Esophagus mucosa (tissue), 1 donor: ENCODE measurements around the gene MTHFS. TPM values are rescaled to one million over a fixed set of nuclear protein-coding genes. Genes with fewer than 3 reads are reported as not detected.
"Not testable (repeated sequence)": the region's sequence is repeated elsewhere in the genome, so short reads cannot be mapped to it uniquely, and the experiment has no call there.

Experiments
- ATAC-seq: fragments of 200-7000 bp; cut with Tn5 transposase; one replicate; pipeline ENCODE4 v1.9.1; 2020
- total RNA-seq: library from RNA; stranded (reverse); gene quantifications from one replicate; pipeline ENCODE4 v1.2.4, GENCODE V29; 2023
- donor health status: DM: yes; HTN: yes; CAD: no.

Gene MTHFS
- total RNA-seq: 16.0 TPM

DNA sequence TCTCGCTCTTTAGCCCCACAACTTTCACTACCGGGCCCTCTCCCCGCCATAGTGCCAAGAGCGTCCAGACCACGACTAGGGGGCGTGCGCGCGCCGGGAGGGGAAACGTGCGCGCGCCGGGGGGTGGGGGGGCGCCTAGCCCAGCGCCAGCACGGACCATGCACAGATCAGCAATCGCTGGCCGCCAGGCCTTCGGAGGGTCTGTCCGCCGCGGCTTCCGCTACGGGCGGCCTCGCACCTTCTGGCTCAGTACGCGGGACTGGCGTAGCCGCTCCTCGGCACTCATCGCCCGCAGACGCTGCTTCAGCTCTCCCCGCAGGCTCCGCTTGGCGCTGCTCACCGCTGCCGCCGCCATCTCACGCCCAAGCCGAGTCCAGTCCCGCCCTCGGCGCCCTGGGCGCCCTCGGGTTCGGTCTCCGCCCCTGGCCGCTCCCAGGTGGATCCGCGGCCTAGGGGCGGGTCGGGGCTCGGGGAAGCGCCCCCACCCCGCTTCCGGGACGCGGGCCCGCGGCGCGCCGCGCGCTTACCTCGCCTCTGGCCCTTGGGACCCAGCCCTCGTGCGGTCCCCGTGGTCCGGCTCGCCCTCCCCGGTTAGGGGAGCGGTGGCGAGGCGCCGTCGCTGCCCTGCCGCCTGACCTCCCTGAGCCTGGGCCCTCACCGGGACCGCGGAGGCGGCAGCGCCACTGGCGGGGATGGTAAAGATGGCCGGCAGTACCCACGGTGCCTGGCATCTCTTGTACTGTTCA, at the start of gene MTHFS:
Gene MTHFS, minus strand, starts transcription at position 381 of the 746 bp plus-strand sequence. Its CDS starts 26 bp downstream, at position 355.
- ATAC-seq: peak; percentile 95

DNA sequence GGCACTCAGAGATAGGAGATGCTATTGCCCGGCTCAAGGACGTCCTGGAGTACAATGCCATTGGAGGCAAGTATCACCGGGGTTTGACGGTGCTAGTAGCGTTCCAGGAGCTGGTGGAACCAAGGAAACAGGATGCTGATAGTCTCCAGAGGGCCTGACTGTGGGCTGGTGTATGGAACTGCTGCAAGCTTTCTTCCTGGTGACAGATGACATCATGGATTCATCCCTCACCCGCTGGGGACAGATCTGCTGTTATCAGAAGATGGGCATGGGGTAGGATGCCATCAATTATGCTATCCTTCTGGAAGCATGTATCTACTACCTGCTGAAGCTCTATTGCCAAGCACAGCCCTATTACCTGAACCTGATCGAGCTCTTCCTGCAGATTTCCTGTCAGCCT, 47.8 kb upstream of the MTHFS start:
- ATAC-seq: no peak

DNA sequence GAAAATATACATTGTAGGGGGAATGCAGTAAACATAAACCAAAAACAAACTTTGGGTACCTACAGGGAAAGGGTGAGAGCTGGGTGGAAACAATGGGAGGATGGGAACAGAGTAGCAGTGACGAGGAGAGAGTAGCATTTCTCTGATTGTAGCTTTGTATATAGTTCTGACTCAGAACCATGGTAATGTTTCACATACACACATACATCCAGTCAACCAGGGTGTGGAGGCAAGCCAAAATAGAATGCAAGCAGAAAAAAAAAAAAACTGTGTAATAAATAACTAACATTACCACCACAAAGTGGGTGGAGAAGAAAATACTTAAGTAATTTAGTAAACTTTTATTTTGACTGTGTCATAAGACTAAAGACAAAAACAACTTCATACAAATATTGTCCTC, 47.0 kb upstream of the MTHFS start:
- ATAC-seq: no peak

DNA sequence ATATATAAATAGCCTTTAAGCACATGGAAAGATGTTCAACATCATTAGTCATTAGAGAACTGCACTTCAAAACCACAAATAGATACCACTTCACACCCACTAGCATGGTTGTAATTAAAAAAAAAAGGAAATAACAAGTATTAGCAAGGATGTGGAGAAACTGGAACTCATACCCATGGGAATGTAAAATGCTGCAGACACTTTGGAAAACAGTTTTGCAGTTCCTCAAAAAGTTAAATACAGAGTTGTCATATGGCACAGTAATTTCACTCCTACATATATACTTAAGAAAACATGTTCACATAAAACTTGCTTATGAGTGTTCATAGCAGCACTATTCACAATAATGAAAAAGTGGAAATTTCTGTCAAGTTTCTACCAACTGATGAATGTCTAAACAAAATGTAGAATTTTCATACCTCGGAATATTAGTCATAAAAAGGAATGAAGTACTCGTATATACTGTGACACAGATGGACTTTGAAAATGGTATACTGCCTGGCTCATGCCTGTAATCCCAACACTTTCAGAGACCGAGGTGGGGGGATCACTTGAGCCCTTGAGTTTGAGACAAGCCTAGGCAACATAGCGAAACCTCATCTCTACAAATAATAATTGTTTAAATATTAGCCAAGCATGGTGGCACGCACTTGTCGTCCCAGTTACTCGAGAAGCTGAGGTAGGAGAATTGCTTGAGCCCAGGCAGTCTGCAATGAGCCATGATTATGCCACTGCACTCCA, 46.1 kb upstream of the MTHFS start:
- no peak for ATAC-seq

DNA sequence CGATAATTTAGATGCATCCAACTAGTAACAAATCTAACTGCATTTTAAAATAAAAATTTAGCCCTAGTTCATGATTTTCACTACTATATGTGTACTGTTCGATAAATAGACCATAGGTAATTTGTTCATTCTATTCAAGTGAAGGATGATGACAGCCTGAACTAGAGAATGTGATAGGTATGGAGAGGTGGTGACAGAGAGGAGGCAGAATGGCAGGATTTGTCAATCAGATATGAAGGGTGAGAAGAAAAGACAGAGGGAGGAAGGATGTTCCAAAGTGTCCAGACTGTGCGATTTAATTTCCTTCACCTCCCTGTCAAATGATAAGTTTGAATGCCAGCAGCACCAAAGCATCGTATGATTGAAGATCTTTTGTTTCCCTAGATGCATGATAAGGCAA, 42.6 kb upstream of the MTHFS start:
- ATAC-seq: no peak

DNA sequence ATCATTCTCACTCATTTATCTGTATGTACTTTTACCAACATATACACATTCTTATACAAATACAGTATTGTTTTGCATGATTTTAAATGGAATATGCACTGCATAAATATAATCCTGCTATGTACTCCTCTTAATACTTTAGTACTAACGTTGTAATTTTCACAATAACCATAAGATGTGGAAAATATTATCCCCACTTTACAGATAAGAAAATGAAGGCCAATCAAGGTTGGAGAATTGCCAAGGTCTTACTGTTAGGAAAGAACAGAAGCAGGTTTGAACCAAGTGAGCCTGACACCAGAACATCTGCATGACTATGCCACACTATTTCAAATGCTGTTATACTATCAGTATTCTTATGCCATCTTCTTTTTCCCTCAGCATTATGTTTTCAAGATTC, 41.3 kb upstream of the MTHFS start:
- no peak for ATAC-seq

DNA sequence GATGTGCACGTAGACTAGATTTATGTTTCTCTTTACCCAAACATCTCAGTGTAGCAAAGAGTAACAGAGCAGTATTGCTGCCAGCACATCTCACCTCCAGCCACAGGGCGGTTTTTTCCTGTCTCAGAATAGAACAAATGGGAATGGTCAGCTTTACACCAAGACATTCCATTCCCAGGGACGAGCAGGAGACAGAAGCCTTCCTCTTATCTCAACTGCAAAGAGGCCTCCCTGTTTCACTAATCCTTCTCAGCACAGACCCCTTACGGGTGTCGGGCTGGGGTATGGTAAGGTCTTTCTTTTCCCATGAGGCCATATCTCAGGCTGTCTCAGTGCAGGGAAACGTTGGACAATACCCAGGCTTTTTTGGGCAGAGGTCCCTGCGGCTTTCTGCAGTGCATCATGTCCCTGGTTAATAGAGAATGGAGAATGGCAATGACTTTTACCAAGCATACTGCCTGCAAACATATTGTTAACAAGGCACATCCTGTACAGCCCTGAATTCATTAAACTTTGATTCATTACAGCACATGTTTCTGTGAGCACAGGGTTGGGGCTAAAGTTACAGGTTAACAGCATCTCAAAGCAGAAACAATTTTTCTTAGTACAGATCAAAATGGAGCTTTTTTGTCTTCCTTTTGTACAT, 38.9 kb upstream of the MTHFS start:
- ATAC-seq: not testable (repeated sequence)

DNA sequence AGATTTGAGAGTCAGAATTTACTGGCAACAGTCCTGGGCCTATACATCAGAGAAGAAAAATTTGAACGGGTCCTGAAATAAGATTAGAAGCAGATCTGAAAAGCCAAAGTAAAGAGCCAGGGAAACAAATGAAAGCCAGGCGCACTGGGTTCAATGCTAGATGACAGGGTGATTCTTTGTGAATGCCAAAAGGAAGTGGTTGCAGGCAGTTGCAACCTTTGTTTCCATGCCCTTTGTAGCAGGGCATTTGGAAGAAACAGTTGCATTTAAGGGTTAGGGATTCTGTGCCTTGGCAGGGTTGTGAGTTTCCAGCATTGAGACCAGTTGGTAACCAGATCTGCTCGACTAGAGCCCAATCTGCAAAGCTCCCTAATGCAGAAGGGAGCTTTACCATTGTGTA, 36.4 kb upstream of the MTHFS start:
- ATAC-seq: no peak

DNA sequence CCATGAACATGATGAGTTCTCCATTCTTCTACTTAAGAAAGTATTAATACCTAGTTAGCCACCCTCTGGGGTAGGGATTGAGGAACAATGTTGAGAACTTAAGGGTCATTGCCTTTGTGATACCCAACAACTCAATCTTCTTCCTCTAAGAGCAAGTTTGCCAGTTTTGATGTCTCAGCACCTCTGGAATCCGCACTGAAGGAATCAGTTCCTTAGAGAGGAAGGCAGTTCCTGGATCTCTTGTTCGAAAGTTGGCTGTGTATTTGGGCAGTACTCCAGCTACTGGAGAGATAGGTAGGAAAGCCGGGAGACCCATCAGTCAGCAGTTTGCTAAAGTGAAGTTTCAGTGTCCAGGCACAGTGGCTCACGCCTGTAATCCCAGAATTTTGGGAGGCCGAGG, 35.6 kb upstream of the MTHFS start:
- ATAC-seq: no peak

DNA sequence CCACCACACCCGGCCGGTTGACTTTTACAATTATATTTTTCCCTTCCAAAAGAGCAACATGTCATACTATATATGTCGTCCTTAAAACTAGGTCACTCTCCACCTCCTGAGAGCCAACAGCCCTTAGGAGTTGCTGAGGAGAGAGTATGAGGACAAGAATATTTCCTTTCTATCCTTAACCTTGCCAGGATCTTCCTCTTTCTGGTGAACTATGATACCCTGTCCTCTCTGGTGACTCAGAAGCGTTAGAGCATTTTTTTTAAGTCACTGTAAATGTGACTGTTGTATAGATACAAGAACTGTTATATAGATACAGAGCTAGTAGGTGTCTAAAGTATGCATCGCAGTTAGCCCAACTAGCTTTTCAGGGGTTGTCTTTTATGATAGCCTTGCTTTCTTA, 33.7 kb upstream of the MTHFS start:
- ATAC-seq: no peak

DNA sequence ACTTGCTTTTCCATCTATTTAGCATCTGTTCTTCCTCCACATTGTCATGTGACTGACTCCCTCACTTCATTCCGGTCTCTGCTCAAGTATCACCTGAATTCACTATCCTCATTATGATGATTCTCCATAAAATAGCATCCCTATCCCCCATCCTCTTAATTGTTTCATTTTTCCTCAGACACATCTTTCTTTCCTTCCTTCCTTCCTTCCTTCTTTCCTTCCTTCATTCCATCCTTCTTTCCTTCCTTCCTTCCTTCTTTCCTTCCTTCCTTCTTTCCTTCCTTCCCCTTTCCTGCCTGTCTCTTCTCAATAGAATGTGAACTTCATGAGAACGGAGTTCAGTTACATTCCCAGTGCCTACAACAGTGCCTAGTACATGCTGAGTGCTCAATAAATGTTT, 32.6 kb upstream of the MTHFS start:
- ATAC-seq: no peak

DNA sequence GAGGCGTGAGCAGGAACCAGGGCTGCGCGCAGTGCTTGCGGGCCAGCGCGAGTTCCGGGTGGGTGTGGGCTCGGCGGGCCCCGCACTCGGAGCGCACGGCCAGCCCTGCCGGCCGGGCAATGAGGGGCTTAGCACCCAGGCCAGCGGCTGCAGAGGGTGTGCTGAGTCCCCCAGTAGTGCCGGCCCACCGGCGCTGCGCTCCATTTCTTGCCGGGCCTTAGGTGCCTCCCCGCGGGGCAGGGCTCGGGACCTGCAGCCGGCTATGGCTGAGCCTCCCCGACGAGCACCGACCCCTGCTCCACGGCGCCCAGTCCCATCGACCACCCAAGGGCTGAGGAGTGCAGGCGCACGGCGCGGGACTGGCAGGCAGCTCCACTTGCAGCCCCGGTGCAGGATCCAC, 29.3 kb upstream of the MTHFS start:
- not testable (repeated sequence) for ATAC-seq

DNA sequence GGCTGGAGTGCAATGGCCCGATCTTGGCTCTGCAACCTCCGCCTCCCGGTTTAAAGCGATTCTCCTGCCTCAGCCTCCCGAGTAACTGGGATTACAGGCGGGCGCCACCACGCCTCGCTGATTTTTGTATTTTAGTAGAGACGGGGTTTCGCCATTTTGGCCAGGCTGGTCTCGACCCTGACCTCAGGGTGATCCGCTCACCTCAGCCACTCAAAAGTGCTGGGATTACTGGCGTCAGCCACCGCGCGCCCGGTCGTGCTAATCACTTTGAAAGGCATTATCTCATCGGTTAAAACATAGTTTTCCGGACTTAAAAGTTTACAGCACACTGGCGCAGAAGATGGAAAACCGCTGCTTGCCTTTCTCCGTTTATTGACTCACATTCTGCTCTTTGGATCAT, 27.6 kb upstream of the MTHFS start:
- ATAC-seq: no peak

DNA sequence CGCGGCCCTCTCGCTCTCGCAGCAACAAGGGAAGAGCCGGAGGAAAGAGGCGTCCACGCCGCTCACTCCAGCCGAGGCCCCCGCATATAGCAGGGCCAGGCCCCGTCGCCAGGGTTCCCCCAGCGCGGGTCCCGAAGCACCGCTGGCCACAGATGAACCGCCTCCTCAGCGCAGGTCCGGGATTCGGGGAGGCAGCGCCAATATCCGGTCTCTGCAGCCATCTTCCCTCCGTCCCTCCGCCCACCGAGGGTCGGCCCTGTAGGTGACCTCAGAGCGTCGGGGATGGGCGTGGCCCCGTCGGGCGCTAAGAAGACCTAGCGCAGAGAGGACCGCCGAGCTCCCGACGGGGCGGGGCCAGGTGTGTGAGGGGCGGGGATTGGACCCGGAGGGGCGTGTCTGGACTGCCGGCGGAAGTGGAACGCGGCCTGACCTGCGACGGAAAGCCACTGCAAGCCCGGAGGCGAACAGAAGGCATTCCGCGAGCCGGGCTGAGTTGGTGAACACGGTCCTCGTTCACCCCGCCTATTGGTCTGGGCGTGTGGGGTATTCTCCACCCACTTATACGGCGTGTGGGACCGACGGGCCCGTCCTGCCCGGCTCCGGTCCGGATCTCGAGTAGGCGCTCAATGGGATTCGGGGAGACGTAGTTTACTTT, 26.8 kb upstream of the MTHFS start:
- peak; percentile 100 for ATAC-seq

DNA sequence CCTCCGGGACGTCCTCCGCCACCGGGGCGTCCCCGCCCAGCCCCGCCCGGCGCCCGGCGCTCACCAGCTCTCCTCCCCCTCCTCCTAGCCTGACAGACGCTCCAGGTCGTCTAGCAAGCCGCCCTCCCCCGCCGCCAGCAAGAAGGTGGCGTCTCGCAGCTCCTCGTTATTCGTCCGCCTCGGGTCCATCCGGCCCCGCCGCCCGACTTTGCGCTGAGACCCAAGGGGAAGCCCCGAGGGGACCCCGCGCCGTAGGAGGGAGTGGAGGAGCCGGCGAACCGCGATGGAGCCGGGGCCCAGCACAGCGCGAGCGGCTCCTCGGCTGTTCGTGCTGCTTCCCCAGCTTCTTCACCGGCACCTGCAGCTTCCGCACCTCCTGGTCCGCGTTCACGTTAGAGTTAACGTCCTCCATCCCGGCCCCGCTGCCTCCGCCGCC, 26.3 kb upstream of the MTHFS start:
- peak; percentile 76 for ATAC-seq

DNA sequence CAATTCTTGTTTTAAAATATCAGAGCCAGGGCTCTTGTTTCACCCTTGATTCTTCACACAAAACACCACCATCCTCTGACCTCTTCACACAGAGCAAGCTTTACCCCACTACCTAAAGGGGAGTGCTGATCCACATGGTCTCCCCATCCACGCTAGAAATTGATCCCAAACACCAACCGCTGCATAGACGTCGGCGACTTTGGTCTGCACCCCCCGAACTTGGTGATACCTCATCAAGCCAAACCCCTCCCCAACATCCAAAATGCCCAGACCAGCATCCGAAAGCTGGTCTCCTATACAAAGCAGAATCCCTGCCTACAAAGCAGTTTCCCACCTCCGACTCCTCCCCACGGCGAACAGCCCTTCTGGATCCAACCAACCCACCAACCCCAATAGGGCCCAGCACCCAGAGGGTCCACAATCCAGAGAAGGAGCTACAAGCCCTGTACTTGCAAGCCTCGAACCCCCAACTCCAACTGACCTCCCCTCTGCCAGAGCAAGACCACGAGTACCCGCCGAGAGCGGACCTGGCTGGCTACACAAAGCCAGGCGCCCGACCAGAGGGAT, 25.8 kb upstream of the MTHFS start:
- ATAC-seq: no peak

DNA sequence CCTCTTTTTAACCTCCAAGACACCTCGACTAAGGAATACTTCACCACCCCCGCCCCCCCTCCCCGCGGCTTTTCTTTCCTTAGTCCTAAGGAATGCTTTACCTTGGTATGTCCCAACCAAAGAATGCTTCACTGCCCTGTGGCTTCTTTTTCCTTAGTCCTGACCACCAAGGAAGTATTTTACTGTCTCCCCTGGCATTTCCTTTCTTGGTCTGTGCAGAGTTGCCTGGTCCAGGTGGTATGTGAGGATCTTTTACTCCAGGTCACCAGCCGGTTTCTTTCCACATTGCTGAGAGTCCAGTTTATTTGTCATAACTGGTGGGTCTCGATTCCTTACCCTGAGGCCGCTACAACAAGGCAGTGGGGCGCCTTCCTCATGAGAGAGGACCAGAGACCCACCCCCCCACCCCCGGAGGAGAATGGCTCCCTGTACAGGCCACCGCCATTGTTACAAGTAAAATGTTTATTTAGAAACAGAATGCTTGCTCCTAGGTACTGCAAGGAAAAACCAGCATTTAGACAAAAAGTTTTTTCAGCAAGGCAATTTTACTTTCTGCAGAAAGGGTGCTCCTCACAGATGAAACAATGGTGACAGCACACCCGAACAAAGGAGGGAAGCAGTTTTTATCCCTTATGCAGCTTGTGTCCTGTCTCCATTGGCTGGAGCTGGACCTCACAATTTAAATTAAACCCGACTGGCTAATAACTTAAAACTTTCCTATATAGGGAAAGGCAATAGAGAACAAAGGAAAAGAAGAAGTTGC, 23.1 kb upstream of the MTHFS start:
- ATAC-seq: no peak

DNA sequence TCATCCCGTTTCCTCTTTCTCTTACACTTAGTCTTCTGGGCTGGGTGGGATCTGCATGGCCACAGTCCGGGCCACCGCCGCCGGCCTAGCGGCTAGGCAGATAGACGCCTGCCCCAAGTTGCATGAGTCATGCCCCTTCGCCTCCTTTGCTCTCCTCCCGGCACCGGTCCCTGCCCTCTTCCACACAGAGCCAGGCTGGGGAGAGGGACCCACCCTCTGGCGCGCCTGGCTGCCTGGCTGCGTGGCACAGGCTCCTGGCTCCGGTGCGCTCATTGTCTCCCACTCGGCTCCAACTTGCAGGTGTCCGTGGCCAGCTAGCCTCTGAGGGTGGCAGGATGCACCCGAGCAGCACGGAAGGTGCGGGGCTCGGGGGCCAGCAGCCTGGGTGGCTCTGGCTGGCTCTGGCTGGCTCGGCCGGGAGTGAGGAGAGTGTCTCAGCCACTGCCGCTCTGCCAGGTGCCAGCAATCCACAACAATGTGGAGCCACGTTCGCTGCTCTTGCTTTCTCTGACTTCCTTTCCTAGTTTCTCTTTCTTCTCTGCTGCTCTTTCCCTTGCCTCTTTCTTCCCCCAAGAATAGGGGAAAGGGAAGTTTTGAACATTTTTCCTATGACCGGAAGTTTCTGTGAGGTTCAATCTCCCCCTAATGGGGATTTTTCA, 22.4 kb upstream of the MTHFS start:
- no peak for ATAC-seq

DNA sequence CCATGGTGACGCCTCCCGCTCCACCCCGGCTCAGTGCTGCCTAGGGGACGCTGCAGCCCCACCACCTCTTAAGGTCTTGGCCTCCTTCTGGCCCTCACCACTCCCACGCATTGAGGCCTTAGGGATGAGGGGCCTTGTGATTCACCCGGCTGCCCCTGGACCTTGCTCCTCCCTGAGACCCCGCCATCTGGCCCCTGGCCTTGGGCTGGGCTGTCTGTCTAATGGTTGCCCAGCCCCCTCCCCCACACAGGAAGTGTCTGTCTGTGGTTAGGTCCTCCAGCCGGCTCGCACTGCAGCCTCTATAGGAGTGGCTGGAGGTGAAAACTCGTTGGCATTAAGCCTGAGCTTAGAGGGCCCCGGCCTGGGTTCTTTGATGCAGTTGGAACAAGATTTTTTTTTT, 21.5 kb upstream of the MTHFS start:
- ATAC-seq: no peak

DNA sequence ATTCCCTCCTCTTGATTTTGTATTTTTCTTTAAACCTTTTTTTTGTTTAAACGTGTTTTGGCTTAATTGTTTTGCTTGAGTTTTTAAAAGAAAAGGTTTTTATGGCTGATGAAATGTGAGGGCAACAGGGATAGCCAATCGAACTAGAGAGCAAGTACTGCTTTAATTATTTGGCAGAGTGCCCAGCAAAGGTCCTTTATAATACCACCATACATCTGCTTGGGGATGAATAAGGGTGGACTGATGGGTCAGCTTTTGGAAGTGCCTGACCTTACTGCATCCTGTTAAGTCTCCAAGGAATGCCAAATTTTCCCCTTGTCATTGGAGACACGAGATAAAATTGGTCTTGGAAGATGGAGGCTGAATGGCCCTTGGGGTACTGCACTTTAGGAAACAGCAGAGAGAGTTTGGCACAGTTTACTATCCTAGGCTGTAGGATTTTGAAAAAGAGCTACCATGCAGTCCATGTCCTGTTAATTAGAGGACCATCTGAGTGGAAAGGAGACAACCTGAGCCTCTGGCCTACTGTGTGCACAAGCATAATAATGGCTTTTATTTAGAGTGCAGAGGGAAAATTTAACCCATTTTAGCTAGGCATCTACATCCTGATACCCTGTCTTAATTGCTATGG, 19.8 kb upstream of the MTHFS start:
- no peak for ATAC-seq
